ENCODE data around the gene RSPH3. TPM values are rescaled to one million over a fixed set of nuclear protein-coding genes. Genes with fewer than 3 reads are reported as not detected.

The RSPH3 gene
- total RNA-seq, 2 donors from 2014 or later, result 5.3 to 7.0 TPM

DNA sequence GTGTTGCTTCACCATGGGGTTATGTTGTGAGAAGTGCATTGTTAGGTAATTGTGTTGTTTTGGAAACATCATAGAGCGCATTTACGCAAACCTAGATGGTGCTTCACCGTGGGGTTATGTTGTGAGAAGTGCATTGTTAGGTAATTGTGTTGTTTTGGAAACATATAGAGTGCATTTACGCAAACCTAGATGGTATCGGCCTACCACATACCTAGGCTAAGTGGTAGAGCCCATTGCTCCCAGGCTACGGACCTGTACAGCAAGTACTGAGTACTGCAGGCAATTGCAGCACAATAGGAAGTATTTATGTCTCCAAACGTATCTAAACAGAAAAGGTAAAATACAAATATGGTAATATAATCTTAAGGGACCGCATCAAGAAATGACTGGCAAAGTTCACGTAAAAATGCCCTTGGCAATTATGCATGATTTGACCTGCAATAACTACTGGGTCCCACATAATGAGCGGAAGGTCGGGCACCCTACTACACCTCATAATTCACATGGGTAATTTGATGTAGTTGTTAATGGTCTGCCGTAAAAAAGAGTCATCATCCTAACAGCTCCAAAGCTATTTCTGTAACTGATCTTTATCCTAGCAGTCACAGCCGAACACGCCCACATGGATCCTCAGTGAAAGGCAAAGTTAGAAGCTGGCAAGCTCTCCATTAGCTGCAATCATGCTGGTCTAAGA lies 76.0 kb downstream of the RSPH3 start:
- Histone ChIP-seq H3K36me3 (replicated peaks in 1 of 2; ENCODE audit: insufficient read depth in 1 of 2, low read depth in 2 of 2) (no peaks in the 10 kb centered on the region), H3K4me3 (no peak overlapping the region), H3K9me3 (no peaks in the 10 kb centered on the region), H3K27ac (no peak overlapping the region), H3K27me3 (no peaks in the 10 kb centered on the region), H3K4me1 (no peaks in the 10 kb centered on the region)
- 89 to 92% methylated on average over 14 of the region's 14 CpGs for WGBS, 2 donors
- no peak for DNase-seq
- intact Hi-C loops (cut with DNase I), result no loop called here
- TF ChIP-seq POLR2A (IDR thresholded peaks at IDR 0.05), result no peak
- TF ChIP-seq, protein P1, sequence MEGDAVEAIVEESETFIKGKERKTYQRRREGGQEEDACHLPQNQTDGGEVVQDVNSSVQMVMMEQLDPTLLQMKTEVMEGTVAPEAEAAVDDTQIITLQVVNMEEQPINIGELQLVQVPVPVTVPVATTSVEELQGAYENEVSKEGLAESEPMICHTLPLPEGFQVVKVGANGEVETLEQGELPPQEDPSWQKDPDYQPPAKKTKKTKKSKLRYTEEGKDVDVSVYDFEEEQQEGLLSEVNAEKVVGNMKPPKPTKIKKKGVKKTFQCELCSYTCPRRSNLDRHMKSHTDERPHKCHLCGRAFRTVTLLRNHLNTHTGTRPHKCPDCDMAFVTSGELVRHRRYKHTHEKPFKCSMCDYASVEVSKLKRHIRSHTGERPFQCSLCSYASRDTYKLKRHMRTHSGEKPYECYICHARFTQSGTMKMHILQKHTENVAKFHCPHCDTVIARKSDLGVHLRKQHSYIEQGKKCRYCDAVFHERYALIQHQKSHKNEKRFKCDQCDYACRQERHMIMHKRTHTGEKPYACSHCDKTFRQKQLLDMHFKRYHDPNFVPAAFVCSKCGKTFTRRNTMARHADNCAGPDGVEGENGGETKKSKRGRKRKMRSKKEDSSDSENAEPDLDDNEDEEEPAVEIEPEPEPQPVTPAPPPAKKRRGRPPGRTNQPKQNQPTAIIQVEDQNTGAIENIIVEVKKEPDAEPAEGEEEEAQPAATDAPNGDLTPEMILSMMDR (IDR thresholded peaks at IDR 0.05), result no peak
- ATAC-seq, result no peak

Small RNA genes within 50 kb of the gene (small RNA-seq; reads per million reads assigned to genes)
- not detected for gene RNU6-293P

Other genes with a start within 250 kb of the RSPH3 start
- 100 to 1,000 TPM in 1 of 2 donors, 10 to 100 TPM in 1; 76.8 to 103 TPM for gene EZR, start 180.8 kb downstream of the RSPH3 start, total RNA-seq
- gene TAGAP, start 44.8 kb upstream of the RSPH3 start, total RNA-seq, result 1 to 10 TPM in 1 of 2 donors, under 1 TPM in 1; 0.99 to 2.3 TPM
- gene FNDC1, start 169.2 kb upstream of the RSPH3 start, total RNA-seq, result under 1 TPM in 1 of 2 donors, not detected in 1; 0.52 TPM